Duodenal mucosa (tissue), 2 donors: ENCODE results near the gene MIB2.
"Not testable (repeated sequence)": the region's sequence is repeated elsewhere in the genome, so short reads cannot be mapped to it uniquely, and the experiment has no call there.

Experiments
- H3K27ac ChIP-seq: one replicate; pipeline ENCODE4 v1.7.0; 2013; ENCODE audit warnings: low read depth, low read length
- H3K27me3 ChIP-seq, 2 donors: one replicate each; pipeline ENCODE4 v1.7.0; 2013; ENCODE audit warnings: low read length in 2 of 2, control low read depth in 1 of 2; ENCODE audit not compliant: insufficient read depth in 2 of 2, control insufficient read depth in 1 of 2
- H3K36me3 ChIP-seq, 2 donors: one replicate each; pipeline ENCODE4 v1.7.0; 2013; ENCODE audit warnings: low read length in 2 of 2, control low read depth in 1 of 2; ENCODE audit not compliant: insufficient read depth in 2 of 2, control insufficient read depth in 1 of 2
- H3K4me1 ChIP-seq, 2 donors: one replicate each; pipeline ENCODE4 v1.7.0; 2013; ENCODE audit warnings: low read length in 2 of 2, control low read depth in 1 of 2; ENCODE audit not compliant: insufficient read depth in 2 of 2, control insufficient read depth in 1 of 2
- H3K4me3 ChIP-seq, 2 donors: one replicate each; pipeline ENCODE4 v1.7.0; 2013; ENCODE audit warnings: low read length in 2 of 2, low read depth in 1 of 2
- H3K9ac ChIP-seq, 2 donors: one replicate each; pipeline ENCODE4 v1.7.0; 2013; ENCODE audit warnings: low read length in 2 of 2, low read depth in 1 of 2
- H3K9me3 ChIP-seq, 2 donors: one replicate each; pipeline ENCODE4 v1.7.0; 2013; ENCODE audit warnings: low read length in 2 of 2, control low read depth in 1 of 2; ENCODE audit not compliant: control insufficient read depth in 1 of 2

Gene MIB2

DNA sequence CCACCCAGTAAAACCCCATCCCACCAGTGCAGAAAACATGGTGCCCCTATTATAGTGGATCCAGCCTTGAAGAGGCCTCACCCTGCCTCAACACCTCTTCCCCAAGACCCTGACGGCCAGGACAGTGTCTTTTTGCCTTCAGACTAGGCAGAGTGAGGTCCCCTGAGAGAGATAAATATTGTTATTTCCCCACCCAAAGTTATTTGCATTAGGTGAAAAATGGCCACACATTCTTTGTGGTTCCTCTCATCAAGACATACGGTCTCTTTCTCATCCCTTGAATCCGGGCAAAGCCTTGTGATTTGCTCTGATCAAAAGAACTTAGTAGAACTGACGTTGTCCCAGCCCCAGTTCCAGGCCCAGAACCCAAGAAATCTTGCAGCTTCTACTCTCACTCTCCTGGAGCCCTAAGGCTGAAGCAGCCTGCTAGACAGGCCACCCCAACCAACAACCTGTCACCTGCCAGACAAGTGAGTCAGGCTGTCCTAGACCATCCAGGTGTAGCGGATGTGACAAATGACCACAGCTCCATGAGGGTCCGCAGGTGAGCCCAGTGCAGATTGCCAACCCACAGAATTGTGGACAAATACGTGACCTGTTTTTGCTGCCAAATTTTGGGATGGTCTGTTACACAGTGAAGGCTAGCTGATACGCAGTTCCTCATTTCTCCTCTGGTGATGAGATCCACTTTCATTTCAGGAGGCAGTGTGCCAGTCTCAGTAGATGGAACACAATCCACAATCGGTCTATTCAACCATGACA, 32.5 kb upstream of the MIB2 start:
- H3K9ac ChIP-seq = no peak overlapping the region
- no peaks in the 10 kb centered on the region for H3K27me3 ChIP-seq

DNA sequence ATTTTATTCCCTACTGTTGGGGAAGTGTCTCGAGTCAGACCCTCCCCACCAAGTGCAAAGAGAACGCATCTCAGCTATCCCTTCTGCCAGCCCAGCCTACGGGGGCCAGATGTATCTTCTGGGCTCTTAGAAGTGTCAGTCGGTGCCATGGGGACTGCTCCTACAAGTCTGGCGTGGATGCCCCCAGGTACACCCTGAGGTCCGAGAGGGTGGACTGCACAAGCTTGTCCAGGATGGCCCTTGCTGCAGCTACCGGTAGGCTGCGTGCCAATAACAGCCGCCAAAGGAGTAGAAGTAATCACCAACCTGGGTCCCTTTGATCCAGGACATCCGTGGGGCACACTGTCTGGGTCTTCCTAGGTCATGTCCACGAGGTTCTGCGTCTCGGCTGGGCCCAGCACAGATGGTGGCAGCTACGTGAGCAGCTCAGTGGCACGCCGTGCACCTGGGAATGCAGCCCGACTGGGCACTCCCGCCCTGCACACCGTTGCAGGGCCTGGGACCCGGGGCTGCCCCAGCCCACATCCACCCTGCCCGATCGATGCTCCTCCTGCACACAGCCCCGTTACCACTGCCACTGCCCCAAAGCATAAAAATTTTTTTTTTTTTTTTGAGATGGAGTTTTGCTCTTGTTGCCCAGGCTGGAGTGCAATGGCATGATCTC, 31.8 kb upstream of the MIB2 start:
- Histone ChIP-seq H3K27ac (no peak overlapping the region), H3K36me3 (no peaks in the 10 kb centered on the region), H3K4me3 (no peak overlapping the region), H3K27me3 (peaks cover 0 to under 1% of the 10 kb centered on the region in 2 donors), H3K9me3 (no peaks in the 10 kb centered on the region), H3K4me1 (peaks cover 0 to 7% of the 10 kb centered on the region in 2 donors), H3K9ac (no peak overlapping the region)

More for the DNA sequence above, 32.5 kb upstream of the MIB2 start:
- Histone ChIP-seq H3K4me1 (peaks cover 4 to 14% of the 10 kb centered on the region in 2 donors), H3K27ac (no peak overlapping the region), H3K36me3 (no peaks in the 10 kb centered on the region), H3K9me3 (no peaks in the 10 kb centered on the region), H3K4me3 (no peak overlapping the region)

DNA sequence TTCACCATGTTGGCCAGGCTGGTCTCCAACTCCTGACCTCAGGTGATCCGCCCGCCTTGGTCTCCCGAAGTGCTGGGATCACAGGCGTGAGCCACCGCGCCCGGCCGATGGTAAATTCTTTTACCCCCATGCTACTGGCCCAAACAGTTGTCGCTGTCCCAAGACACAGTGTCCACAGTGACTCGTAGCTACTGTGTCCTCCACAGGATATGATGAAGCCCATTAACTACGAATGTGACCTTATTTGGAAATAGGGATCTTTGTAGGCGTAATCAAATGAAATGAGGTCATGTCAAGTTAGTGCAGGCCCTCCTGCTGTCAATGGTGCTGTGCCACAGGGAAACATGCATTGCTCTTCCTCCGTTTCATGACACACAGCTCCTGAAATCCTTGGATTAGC, 23.8 kb upstream of the MIB2 start:
- Histone ChIP-seq H3K9me3 (no peaks in the 10 kb centered on the region), H3K36me3 (no peaks in the 10 kb centered on the region), H3K27ac (no peak overlapping the region), H3K27me3 (peaks cover 5 to 8% of the 10 kb centered on the region in 2 donors), H3K4me1 (no peaks in the 10 kb centered on the region), H3K4me3 (no peak overlapping the region), H3K9ac (no peak overlapping the region)

DNA sequence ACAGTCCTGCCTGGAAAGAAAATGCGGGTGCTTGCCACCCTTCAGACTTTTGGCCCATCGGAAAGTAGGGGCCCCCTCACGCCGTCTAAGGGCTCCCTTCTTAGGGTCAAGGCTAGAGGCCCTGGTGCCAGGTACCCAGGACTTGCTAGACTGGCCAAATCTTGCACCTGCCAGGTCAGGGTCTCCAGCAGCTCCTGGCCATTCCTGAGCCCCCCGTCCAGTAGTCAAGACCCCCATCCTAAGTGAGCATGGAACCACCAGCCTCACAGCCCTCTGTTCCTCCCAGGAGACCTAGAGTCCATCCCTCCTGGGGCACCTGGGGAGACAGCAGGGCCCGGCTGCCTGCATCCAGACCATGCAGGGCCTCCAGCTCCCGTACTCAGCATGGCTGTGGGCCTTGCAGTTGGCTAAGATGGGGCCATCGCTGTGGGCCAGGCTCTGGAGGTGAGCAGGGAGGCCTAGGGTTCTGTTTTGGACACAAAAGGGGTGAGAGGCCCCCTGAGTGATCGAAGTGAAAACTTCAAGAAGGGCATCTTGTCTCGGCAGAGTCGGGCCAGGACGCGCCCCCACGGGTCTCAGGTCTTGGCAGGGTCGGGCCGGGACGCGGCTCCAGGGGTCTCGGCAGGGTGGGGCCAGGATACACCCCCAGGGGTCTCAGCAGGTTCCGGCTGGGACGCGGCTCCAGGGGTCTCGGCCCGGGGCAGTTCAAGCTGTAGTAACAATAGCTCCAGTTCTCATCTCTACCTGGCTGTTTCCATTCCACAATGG, 21.3 kb upstream of the MIB2 start:
- Histone ChIP-seq H3K4me1 (peaks cover 0 to 5% of the 10 kb centered on the region in 2 donors), H3K27ac (no peak overlapping the region), H3K36me3 (no peaks in the 10 kb centered on the region), H3K9ac (no peak overlapping the region), H3K9me3 (no peaks in the 10 kb centered on the region), H3K27me3 (peaks cover 11 to 14% of the 10 kb centered on the region in 2 donors), H3K4me3 (no peak overlapping the region)

- Histone ChIP-seq H3K4me3 (no peak overlapping the region), H3K4me1 (peaks cover 0 to 8% of the 10 kb centered on the region in 2 donors), H3K27me3 (peaks cover 11 to 14% of the 10 kb centered on the region in 2 donors), H3K9ac (no peak overlapping the region), H3K27ac (no peak overlapping the region), H3K36me3 (no peaks in the 10 kb centered on the region), H3K9me3 (no peaks in the 10 kb centered on the region)
Observed at GRCh38 chr1:1594602-1595260, 20.6 kb upstream of the MIB2 start.

GRCh38 chr1:1595341-1595740, 20.0 kb upstream of the MIB2 start:
- not testable (repeated sequence) for H3K36me3 ChIP-seq, H3K9me3 ChIP-seq, H3K27ac ChIP-seq, H3K9ac ChIP-seq, H3K4me3 ChIP-seq
- Histone ChIP-seq H3K4me1 (peaks cover 0 to 10% of the 10 kb centered on the region in 2 donors), H3K27me3 (peaks cover 11 to 14% of the 10 kb centered on the region in 2 donors)

DNA sequence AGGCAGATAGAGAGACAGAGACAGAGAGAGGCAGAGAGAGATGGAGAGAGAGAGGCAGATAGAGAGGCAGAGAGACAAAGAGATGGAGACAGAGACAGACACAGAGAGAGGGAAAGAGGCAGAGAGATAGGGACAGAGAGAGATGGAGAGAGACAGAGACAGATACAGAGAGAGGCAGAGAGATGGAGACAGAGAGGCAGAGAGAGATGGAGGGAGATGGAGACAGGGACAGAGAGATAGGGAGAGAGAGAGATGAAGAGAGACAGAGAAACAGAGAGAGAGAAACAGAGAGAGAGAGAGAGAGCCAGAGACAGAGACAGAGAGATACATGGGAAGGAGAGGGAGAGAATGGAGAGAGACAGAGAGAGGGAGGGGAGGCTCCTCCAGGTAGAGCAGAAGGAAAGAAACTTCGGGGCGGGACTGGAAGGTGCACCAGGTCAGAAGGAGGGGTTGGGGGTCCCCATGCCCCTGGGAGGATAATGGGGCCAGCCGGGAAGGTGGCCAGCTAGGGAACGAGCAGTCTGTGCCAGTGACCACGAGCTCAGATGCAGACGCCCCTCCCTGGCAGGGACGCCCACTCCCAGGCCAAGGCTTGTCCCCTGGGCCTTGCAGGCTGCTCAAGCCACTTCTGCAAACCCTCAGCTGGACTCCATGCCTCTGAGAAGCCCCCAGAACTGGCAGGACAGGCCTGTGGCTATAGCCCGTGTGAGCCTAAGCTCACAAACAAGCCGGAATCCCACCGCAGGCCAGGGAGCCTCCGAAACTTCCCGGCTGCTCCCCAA, 18.6 kb upstream of the MIB2 start:
- H3K36me3 ChIP-seq = no peaks in the 10 kb centered on the region
- H3K9me3 ChIP-seq = no peaks in the 10 kb centered on the region
- no peak overlapping the region for H3K9ac ChIP-seq
- H3K4me3 ChIP-seq = no peak overlapping the region
- no peak overlapping the region for H3K27ac ChIP-seq
- H3K27me3 ChIP-seq = peaks cover 11 to 20% of the 10 kb centered on the region in 2 donors
- H3K4me1 ChIP-seq = peaks cover 0 to 13% of the 10 kb centered on the region in 2 donors

DNA sequence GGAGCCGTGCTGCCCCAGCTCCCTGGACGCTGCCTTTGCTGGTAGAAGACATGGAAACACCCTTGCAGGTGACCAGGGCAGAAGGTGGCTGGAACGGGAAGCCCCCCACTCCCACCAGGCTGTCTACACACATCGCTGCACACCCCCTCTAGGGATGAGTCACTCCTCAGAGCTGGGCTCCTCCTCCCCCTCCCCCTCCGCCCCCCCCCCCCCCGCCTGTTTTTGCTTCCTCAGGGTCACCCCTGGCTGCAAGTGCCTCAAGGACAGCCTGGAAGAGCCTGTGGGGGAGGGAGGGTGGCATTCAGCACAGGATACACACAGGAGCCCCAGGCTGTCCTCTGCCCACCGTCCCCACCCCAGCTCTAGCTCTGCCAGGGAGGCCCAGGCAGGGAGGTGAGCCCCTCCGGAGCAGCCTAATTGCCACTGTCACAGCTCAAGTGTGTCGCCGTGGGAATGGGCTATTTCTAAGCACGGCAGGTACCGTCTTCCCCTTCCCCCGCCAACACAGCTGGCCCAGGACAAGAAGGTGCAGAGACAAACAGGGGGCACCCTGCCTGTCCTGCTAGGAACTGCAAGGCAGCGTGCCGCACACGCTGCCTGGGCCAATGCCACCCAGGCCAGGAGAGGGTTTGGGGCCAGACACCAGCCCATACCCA, 17.9 kb upstream of the MIB2 start:
- H3K9ac ChIP-seq = no peak overlapping the region
- H3K4me1 ChIP-seq = peaks cover 0 to 13% of the 10 kb centered on the region in 2 donors
- no peaks in the 10 kb centered on the region for H3K9me3 ChIP-seq
- H3K36me3 ChIP-seq = no peaks in the 10 kb centered on the region
- peaks cover 15 to 20% of the 10 kb centered on the region in 2 donors for H3K27me3 ChIP-seq
- no peak overlapping the region for H3K4me3 ChIP-seq
- no peak overlapping the region for H3K27ac ChIP-seq
